GM18511 (cell line): ENCODE data around the gene DUS3L.

Source experiments
- ATAC-seq: cut with Tn5 transposase; IDR thresholded peaks from one replicate; pipeline ENCODE4 v1.9.1; 2021; ENCODE audit warnings: mild to moderate bottlenecking, moderate library complexity; ENCODE audit not compliant: unreplicated experiment

DUS3L gene

DNA sequence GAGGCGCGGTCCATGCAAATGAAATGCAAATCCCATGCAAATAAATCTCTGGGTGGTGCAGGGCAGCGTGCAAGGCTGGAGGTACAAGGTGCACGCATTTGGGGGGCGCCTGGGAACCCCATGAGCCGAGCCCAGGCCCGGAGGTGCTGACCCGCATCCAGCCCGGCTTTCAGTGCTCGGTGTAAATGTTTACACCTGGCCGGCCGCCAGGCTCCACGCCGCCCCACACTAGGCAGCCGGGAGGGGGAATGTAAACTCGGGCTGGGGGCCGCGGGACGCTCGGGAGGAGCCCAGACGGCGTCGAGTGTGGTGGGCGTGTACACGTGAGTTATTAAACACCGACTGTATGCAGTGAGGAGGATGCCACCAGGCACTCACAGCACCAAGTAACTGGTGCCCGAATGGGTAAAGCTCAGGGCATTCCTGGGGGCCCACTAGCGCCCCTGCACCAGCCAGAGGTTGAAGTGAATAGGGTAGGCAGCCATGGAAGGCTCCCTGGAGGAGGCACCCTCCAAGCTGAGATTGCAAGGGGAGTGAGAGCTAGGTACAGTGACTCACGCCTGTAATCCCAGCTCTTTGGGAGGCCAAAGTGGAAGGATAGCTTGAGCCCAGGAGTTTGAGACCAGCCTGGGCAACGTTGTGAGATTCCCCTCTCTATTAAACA lies 31.4 kb upstream of the DUS3L start:
- ATAC-seq, result no peak

DNA sequence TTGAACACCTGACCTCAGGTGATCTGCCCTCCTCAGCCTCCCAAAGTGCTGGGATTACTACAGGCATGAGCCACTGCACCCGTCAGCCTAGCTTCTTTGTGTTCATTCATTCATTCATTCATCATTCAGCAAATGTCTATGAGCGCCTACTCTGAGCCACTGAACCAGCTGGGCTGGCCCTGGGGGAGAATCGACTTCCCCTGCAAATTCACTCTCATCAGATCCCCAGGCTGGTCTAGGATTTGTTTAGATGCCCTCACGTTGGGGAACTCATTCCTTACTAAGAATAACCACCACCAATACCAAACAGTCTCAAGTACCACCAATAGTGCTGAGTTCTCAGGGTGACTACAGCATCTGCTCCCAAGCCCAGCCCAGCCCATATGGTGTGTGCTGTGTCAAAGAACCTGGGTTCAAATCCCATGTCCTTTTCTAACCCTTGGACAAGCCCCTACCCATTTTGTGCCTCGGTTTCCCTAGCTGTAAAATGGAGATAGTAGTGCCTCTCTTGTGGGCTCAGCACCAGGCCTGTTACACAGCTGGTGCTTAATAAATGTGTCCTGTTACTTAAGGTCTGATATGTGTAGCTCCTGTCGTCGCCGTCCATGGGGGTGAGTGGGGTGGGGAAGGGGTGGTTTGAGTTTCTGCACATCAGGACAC lies 30.7 kb upstream of the DUS3L start:
- no peak for ATAC-seq

DNA sequence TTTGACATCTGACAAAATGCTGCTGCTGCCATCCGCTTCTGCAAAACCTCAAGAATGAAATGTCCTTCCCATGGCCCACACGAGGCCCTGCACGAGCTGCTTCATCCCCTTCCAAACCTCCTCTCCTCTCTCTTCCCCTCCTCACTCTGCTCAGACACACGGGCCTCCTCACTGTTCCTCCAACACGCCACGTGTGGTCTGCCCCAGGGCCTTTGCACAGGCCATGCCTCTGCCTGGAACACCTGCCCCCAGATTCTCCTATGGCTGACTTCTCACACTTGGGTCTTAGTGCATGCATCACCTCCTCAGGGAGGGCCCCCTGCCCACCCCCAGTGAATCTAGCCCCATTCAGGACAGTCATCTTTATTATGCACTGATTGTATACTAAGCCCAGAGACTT lies 29.8 kb upstream of the DUS3L start:
- ATAC-seq, result no peak

DNA sequence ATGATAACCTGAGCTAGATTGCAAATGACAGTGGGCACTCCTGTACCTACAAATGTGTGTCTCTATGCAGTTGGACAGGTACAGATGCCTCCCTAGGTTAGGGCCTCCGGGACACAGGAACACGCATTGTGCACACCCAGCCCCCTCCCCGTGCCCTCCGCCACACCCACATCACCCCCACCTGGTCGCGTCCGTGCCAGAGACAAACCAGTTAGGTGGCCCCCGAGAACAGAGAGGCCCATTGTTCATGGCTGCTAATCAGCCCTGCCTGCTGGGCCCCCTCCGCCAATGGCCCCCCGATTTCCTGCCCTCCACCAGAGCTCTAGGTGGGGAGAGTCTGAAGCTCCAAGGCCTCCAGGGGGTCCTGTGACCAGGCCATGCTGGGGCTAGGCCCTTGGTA lies 27.6 kb upstream of the DUS3L start:
- ATAC-seq, result no peak

DNA sequence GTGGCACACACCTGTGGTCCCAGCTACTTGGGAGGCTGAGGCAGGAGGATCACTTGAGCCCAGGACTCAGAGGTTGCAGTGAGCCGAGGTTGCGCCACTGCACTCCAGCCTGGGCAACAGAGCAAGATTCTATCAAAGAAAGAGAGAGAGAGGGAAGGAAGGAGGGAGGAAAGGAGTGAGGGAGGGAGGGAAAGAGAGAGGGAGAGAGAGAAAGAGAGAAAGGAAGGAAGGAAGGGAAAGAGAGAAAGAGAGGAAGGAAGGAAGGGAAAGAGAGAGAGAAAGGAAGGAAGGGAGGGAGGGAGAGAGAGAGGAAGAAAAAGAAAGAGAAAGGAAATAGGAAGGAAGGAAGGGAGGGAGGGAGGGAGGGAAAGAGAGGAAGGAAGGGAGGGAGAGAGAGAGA lies 26.3 kb upstream of the DUS3L start:
- ATAC-seq, result no peak

DNA sequence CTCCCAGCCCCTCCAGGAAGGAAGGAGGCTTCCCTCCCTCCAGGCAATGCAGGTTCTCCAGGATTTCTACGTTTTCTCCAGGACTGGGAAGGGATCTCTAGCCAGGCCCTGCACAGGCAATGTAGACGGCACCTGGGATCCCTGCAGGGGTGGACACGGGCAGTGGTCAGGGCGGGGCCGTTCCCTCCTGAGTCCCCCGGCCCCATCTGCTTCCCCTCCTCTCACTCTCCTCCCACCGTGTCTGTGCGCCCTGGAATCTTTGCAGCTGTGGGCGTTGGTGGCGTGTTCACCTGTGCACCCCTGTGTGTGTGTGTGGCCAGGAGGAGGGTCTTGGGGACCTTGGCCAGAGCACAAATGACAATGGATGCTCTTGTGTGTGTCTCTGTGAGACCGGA lies 23.9 kb upstream of the DUS3L start:
- no peak for ATAC-seq

DNA sequence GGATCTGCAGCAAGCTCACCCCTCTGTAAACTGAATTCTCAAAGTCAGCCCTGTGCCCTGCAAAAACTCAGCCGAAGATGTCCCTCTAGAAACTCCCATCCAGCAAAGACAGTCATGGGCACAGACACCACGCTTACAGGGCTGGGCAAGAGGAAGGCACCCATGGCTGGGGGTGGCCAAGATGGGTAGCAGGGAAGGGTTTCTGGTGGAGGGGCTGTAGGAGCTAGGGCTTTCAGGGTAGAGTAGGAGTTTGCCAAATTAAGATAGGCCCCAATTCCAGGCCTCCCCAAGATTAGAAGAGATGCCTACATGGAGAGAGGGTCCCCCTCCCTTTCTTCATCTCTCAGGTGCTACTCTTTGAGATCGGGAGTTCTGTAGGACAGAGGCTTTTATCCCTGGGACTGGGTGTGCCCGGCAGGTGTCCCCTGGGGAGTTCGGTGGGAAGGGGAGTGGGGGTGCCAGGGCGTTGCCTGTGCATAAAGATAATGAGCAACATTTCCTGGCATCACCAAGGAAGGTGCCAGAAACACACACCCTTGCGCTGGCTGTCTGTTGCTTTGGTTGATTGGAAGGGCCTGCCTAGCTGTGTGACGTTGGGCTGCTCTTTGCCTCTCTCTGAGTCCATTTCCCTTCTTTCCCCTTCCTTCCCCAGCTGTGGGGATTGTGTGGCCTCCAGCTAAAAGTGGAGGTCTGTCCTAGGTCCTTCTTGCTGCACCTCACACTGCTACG lies 23.3 kb upstream of the DUS3L start:
- no peak for ATAC-seq

DNA sequence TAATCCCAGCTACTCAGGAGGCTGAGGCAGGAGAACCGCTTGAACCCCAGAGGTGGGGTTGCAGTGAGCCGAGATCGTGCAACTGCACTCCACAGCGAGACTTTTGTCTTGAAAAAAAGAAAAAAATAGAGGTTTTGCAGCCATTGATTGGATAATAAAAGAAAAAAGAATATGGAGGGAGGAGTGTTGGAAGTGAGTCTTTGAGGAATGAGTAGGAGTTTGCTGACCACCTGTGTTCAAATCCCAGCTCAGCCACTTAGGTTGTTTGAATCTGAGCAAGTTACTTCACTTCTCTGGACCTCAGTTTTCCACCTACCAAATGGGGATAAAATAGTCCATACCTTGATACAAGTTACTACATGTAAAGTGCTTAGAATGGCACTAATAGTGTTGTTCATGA lies 20.2 kb upstream of the DUS3L start:
- no peak for ATAC-seq

DNA sequence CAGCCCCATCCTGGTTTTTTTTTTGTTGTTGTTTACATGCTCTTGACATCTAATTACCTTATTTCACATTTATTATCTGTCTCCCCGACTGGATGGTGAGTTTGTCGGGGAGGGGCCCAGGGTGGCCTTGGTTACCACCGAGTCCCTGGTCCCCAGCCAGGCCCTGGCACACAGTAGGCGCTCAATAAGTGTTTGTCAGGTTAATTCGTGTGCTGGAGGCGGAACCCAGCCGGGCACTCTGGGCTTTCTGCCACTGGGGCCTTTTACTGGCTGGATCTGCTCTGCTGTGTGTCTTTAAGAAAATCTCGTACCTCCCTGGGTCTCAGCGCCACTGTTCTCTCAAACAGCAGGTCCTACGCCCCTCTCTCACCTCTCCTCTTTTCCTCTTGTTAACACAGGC lies 18.5 kb upstream of the DUS3L start:
- no peak for ATAC-seq

DNA sequence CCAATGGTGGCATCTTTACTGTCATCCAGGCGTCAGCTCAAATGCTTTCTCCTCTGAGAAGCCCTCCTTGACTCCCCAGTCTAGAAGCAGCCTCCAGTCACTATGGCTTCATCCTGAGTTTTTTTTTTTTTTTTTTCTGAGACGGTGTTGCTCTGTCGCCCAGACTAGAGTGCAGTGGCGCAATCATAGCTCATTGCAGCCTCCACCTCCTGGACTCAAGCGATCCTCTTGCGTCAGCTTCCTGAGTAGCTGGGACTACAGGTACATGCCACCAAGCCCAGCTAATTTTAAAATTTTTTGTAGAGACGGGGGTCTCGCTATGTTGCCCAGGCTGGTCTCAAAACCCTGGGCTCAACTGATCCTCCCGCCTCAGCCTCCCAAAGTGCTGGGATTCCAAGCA lies 18.1 kb upstream of the DUS3L start:
- ATAC-seq, result no peak

DNA sequence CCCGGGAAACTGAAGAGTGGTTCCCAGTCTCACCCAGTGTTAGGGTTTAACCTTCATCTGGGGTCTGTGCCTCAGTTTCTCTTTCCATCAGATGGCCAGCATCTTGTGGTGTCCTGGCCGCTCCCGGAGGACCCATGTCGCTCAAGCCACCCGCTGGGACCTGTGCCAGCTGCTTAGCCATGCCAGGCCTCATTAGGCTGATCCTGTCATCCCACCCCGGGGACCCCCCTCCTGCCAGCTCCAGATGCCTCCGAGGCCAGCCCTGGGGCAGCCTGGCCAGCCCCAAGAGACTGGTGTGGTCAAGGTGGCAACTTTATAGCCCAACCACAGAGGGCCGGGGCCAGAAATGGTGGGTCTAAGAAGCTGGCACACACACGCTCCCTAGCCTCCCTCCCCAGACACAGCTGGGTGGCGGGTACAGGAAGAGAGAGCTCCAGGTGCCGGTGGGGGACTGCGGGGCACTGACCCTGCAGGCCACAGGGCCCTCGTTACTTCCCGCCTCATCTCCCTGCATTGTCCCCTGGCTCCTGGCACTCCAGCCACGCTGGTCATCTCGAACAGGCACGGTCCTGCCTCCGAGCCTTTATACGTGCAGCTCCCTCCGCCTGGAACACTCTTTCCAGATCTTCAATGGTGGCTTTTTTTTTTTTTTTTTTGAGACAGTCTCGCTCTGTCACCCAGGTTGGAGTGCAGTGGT lies 17.3 kb upstream of the DUS3L start:
- no peak for ATAC-seq

DNA sequence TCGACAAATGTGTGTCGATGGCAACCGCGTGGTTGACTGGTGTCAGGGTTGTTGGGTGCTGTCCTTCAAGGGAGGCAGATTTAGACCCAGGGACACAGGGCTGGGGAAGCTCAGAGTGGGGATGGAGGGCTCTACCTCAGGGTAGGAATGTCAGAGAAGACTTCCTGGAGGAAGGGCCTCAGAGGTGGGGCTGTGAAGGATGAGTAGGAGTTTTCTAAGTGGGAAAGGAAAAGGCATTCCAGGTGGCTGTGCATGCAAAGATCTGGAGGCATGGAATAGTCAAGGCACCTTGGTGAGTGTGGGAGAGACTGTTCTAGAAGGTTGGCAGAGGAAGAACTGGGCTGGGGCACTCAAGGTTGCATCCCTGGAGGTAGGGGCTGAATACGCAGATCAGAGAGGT lies 15.9 kb upstream of the DUS3L start:
- ATAC-seq, result no peak

DNA sequence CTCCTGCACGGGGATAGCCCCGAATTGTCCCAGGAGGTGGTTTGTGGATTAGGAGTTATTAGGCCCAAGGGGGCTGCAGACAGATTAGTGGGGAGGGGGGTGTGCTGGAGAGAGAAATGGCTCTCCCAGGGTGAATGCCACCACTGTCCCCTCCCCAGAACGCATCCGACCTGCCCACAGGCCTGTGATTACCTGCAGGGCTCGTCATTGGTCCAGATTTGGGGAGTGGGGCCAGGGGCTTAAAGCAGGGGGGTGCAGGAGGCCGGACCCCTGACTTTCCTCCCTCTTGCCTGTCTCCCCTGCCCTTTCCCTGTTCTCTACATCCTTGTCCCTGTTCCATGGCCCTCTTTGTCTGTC lies 15.1 kb upstream of the DUS3L start:
- no peak for ATAC-seq

DNA sequence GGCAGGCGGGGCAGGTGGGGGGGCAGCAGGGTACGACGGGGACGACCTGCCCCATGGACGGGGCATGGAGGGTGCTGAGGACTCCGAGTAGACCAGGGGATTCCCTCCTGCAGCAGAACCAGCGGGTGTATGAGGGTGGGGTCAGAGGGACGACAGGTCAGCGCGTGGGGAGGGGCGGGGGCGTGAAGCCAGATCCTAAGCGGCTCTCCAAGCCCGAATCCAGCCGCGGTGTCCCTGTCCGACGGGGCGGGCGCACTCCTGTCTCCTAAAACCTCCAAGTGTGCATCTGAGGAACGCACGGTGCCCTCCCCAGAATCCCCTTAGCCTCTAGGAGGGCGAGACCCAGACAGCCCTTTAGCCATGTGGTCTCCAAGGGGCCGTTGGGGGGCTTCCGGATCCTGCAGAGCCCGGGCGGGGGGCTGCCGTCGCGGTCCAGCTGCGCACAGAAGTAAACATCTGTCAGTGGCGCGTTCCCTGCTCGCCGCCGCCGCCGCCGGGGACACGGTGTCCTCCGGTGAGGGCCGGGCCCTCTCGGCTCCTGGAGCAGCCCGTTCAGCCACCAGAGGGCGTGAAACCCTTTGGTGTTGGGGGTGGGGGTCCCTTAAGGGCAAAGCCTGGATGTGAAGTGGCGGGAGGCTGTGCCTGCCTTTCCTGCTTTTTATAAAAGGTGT lies 14.6 kb upstream of the DUS3L start:
- ATAC-seq, result no peak

DNA sequence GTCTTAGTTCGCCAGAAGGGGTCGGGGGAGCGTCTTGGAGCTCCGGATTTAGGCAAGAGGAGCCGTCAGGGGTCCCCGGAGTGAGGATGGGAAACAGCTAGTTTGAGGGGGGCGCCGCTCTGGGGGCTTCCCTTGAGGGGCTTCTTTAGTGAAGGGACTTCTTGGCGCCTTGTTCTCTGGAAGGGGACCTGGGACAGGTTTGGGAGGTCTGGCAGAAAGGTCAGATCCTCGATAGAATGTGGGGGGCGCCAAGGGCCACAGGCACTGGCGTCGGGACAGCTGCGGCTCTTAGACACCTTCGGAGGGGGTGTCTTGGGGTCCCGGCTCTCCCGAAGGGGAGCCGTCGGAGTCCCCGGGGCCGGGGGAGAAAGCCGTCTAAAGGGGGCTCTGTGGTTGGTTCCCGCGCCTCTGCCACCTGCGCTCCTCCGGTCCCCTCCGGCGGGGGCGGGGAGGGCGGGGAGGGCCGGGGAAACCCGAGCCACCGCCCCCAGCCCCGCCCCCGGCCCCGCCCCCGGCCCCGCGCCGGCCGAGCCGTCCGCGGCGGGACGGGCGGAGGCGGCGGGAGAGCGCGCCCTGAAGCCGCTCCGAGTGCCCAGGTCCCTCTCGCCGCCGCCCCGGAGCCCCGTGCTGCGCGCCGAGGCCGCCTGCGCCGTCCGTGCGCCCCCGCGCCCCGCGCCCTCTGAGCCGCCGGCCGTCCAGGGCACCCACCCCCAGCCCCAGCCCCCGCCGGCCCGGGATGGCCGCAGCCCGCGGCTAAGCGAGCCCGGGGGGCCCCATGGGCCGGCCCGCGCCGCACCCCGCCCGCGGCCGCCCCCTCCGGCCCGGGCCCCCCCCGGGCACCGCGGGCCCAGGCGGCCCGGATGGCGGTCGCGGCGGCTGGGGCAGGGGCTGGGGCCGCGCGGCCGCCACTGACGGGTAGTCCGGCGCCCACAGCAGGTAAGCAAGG lies 13.8 kb upstream of the DUS3L start, which contains the start of gene NRTN:
Gene NRTN (plus strand): TSS at position 552 of the 946 bp plus-strand sequence. CDS start 19,099 bp downstream, outside the sequence.
- no peak for ATAC-seq

DNA sequence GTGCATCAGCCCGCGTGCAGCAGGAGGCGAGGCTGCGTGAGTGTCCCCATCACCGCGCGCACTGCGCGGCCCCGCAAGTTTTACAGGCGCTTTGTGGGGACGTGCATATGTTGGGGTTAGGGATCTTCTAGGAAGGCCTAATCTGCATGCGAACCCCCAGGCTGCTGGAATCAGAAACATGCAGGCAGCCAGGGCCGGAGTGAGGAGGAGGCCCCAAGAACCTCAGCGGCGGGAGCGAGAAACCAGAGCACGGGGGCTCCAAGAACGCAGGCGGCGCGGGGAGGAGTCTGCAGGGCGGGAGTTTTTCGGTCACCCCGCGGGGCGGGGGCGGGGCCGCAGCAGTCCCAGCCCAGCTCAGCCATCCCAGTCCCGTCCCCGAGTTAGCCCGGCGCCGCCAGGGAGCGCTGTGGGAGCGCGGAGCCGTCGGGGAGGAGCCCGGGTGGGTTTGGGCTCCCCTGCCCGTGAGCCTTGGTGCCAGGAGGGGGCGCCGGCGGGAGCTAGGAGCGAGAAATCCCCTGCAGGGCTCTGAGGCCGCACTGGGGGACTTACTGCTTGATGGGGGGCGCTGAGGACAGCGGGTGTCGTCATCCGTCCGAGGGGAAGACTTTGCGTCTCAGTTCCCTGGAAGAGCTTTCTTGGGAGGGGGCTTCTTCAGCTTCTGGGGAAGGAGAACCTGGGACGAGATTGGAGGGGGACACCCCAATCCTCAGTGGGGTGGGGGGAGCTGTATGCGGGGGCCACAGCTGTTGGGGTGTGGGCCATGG lies 13.0 kb upstream of the DUS3L start:
- peak; percentile 63 for ATAC-seq

DNA sequence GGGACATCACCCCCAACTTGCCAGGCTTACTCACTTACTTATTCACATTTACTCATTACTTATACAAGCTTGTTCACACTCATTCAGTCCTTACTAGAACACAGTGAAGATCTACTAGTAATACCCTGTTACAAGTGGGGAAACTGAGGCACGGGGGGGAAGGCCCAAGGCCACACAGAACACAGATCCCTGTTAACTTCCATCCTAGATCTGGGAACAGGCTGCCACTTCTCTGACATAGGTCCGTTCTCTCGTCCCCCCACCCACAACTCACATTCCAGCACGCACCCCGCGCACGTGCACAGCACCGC lies 12.4 kb upstream of the DUS3L start:
- ATAC-seq, result no peak

DNA sequence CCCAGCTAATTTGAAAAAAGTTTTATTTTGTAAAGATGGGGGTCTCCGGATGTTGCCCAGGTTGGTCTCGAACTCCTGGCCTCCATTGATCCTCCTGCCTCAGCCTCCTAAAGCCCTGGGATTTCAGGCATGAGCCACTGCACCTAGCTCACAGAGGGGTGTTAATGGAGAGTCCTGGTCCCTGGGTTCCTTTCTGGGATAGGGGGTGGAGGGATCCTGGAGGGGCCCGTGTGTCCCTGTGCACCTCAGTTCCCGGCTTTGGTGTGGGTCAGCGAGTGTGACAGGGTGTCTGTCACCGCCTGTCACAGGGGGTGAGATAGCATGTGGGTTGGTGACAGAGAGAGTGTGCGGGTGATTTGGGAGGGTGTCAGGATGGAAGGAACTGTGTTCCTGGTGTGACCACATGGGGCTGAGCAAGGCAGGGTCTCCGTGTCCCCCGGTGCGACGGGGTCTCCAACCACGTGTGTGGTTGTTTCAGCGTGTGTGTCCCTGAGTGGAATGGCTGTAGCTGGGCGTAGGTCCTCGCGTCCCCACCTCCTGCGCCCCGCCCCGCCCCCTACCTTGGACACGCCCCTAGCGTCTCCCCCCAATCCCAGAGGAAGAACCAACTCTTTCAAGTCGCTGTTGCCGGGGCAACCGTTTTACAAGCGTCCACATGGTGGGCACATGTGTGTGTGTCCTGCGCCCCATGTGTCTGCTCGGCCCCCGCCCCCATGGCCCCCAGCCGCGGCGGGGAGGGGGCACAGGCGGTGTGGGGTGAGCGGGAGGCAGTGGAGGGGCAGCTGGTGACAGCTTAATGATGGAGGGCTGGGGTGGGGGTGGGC lies 11.0 kb upstream of the DUS3L start:
- ATAC-seq, result no peak
